Endothelial cell (in vitro differentiated cells): ENCODE data around the gene ARSI. TPM values are rescaled to one million over a fixed set of nuclear protein-coding genes. Genes with fewer than 3 reads are reported as not detected.

Experiments used
- DNase-seq: peaks from one replicate; pipeline ENCODE4 v3.0.0; 2021; ENCODE audit warnings: low spot score
- H3K27ac Mint-ChIP-seq: one replicate; pipeline ENCODE4 v1.8.0; 2021; ENCODE audit warnings: mixed read lengths, inconsistent platforms; ENCODE audit not compliant: unreplicated experiment
- H3K27me3 Mint-ChIP-seq: one replicate; pipeline ENCODE4 v1.8.0; 2021; ENCODE audit warnings: mild to moderate bottlenecking, moderate library complexity, mixed read lengths, inconsistent platforms; ENCODE audit not compliant: unreplicated experiment
- H3K36me3 Mint-ChIP-seq: one replicate; pipeline ENCODE4 v1.8.0; 2021; ENCODE audit warnings: mild to moderate bottlenecking, low read depth, mixed read lengths, inconsistent platforms; ENCODE audit not compliant: unreplicated experiment
- H3K4me1 Mint-ChIP-seq: one replicate; pipeline ENCODE4 v1.8.0; 2021; ENCODE audit warnings: mild to moderate bottlenecking, mixed read lengths, inconsistent platforms; ENCODE audit not compliant: unreplicated experiment
- H3K4me3 Mint-ChIP-seq: one replicate; pipeline ENCODE4 v1.8.0; 2021; ENCODE audit warnings: mild to moderate bottlenecking, mixed read lengths, inconsistent platforms; ENCODE audit not compliant: unreplicated experiment
- H3K9me3 Mint-ChIP-seq: one replicate; pipeline ENCODE4 v1.8.0; 2021; ENCODE audit warnings: mixed read lengths, inconsistent platforms; ENCODE audit not compliant: unreplicated experiment
- total RNA-seq: library from RNA; stranded (reverse); fragmentation: NEBNext Ultra II Directional; extraction: Animal tissue kit (Norgen Biotek cat#: 25700); gene quantifications from one replicate; pipeline ENCODE4 v1.2.1, GENCODE V29; 2021; ENCODE audit not compliant: unreplicated experiment
- TF ChIP-seq, protein P1 (sequence below): fragments of 200-600 bp; sonication (generic); IDR thresholded peaks from one replicate; pipeline ENCODE4 v1.5.0; 2021; ENCODE audit warnings: antibody characterized with exemption; ENCODE audit not compliant: unreplicated experiment

The ARSI gene
- total RNA-seq, 1 donor from 2014 or later = 3.8 TPM

- H3K36me3 Mint-ChIP-seq = peaks cover 4% of the 10 kb centered on the region
- DNase-seq = no peak
- H3K4me3 Mint-ChIP-seq = no peak overlapping the region
- peaks cover 4% of the 10 kb centered on the region for H3K27me3 Mint-ChIP-seq
- H3K9me3 Mint-ChIP-seq = no peaks in the 10 kb centered on the region
- H3K4me1 Mint-ChIP-seq = no peaks in the 10 kb centered on the region
- TF ChIP-seq, protein P1, sequence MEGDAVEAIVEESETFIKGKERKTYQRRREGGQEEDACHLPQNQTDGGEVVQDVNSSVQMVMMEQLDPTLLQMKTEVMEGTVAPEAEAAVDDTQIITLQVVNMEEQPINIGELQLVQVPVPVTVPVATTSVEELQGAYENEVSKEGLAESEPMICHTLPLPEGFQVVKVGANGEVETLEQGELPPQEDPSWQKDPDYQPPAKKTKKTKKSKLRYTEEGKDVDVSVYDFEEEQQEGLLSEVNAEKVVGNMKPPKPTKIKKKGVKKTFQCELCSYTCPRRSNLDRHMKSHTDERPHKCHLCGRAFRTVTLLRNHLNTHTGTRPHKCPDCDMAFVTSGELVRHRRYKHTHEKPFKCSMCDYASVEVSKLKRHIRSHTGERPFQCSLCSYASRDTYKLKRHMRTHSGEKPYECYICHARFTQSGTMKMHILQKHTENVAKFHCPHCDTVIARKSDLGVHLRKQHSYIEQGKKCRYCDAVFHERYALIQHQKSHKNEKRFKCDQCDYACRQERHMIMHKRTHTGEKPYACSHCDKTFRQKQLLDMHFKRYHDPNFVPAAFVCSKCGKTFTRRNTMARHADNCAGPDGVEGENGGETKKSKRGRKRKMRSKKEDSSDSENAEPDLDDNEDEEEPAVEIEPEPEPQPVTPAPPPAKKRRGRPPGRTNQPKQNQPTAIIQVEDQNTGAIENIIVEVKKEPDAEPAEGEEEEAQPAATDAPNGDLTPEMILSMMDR = no peak
- H3K27ac Mint-ChIP-seq = no peak overlapping the region
These were observed 36.8 kb downstream of the ARSI start for GRCh38 chr5:150265870-150266383.

DNA sequence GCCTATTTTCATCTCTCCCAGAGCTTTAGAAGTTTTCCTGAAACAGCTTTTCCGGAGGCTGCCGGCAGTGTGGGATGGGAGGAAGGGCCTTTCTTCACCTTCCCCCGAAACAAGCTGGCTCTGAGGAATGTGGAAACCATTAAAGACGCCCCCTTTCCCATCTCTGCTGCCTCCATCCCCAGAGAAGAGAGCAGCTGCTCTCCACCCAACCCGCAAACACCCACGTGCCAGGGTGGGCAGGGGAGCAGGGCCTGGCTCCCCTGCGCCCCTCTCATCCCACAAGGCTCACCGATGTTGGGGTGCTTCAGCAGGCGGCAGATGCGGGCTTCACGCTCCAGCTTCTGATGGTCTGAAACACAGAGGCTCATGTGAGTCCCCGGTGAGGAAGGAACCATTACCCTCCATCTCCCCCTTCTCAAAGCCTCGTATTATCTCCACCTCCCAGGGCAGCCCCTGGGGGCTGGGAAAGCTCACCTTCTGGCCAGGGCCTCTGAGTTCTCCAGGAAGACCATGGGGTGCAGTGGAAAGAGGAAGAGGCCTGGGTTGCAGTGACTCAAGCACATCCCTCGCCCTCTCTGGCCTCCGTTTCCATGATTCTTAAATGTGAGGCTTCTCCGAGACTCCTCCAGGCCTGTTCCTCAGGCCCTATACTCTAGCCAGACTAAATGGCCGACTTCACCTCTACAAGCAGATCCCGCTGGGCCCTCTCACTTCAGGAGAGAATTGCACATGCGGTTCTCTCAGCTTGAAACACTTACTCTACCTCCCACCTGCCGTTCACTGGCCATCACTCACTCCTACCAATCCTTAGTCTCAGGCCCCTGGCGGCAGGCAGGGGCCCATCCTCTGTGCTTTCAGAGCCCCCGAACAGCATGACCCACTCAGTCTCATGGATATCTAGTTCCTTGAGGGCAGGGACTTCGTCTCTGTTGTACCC is 37.8 kb downstream of the ARSI start:
- no peaks in the 10 kb centered on the region for H3K9me3 Mint-ChIP-seq
- H3K4me1 Mint-ChIP-seq = no peaks in the 10 kb centered on the region
- DNase-seq = no peak
- H3K4me3 Mint-ChIP-seq = no peak overlapping the region
- peaks cover 5% of the 10 kb centered on the region for H3K27me3 Mint-ChIP-seq
- TF ChIP-seq, protein P1 = no peak
- peaks cover 4% of the 10 kb centered on the region for H3K36me3 Mint-ChIP-seq
- H3K27ac Mint-ChIP-seq = no peak overlapping the region

- no peak for DNase-seq
- no peaks in the 10 kb centered on the region for H3K9me3 Mint-ChIP-seq
- H3K4me3 Mint-ChIP-seq = no peak overlapping the region
- peaks cover 5% of the 10 kb centered on the region for H3K27me3 Mint-ChIP-seq
- TF ChIP-seq, protein P1 = no peak
- H3K4me1 Mint-ChIP-seq = no peaks in the 10 kb centered on the region
- H3K27ac Mint-ChIP-seq = no peak overlapping the region
- H3K36me3 Mint-ChIP-seq = peaks cover 4% of the 10 kb centered on the region
These were observed 38.7 kb downstream of the ARSI start for GRCh38 chr5:150263801-150264621.

GRCh38 chr5:150263375-150263775 is 39.3 kb downstream of the ARSI start:
- H3K4me3 Mint-ChIP-seq = no peak overlapping the region
- TF ChIP-seq, protein P1 = no peak
- H3K27ac Mint-ChIP-seq = no peak overlapping the region
- H3K9me3 Mint-ChIP-seq = no peaks in the 10 kb centered on the region
- H3K36me3 Mint-ChIP-seq = peaks cover 2% of the 10 kb centered on the region
- peaks cover 5% of the 10 kb centered on the region for H3K27me3 Mint-ChIP-seq
- H3K4me1 Mint-ChIP-seq = no peaks in the 10 kb centered on the region
- DNase-seq = no peak
